ENCODE measurements around the gene SEC31B. TPM values are rescaled to one million over a fixed set of nuclear protein-coding genes. Genes with fewer than 3 reads are reported as not detected.
A peak's percentile ranks its signal among the peaks of the same experiment; 100 is the strongest.

The SEC31B gene
- total and polyA plus RNA-seq, 9 of the 15 experiments (the other 6 are each of a cell fraction or from before 2014, with no cell fraction given) = 0.91 to 7.0 (median 2.4) TPM

- TF ChIP-seq CBX1 (IDR thresholded peaks at IDR 0.05; ENCODE audit: low read depth) = no peak
- TF ChIP-seq, protein P1, sequence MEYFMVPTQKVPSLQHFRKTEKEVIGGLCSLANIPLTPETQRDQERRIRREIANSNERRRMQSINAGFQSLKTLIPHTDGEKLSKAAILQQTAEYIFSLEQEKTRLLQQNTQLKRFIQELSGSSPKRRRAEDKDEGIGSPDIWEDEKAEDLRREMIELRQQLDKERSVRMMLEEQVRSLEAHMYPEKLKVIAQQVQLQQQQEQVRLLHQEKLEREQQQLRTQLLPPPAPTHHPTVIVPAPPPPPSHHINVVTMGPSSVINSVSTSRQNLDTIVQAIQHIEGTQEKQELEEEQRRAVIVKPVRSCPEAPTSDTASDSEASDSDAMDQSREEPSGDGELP (CRISPR knock-in tag; IDR thresholded peaks at IDR 0.05; ENCODE audit: borderline replicate concordance) = peak; percentile 70
- TF ChIP-seq GTF2B (IDR thresholded peaks at IDR 0.05; ENCODE audit: extremely low read depth, insufficient read length) = no peak
- TF ChIP-seq FOXJ2 (tag; IDR thresholded peaks at IDR 0.05) = no peak
- TF ChIP-seq SMARCA4 (IDR thresholded peaks at IDR 0.05) = no peak
- 0 out of 2 replicates have a peak, but pooled peaks have one; percentile 16 for TF ChIP-seq NFIC (IDR thresholded peaks at IDR 0.05)
- no peak for TF ChIP-seq XRCC3 (IDR thresholded peaks at IDR 0.05)
- no peak for TF ChIP-seq GATAD2B (IDR thresholded peaks at IDR 0.05; ENCODE audit: borderline replicate concordance)
- TF ChIP-seq SMARCE1 (IDR thresholded peaks at IDR 0.05) = no peak
- TF ChIP-seq ZNF143 (CRISPR knock-in tag; IDR thresholded peaks at IDR 0.05) = no peak
- TF ChIP-seq, protein P2, sequence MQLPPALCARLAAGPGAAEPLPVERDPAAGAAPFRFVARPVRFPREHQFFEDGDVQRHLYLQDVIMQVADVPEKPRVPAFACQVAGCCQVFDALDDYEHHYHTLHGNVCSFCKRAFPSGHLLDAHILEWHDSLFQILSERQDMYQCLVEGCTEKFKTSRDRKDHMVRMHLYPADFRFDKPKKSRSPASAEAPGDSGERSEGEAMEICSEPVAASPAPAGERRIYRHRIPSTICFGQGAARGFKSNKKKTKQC (CRISPR knock-in tag; IDR thresholded peaks at IDR 0.05) = no peak
Measured at GRCh38 chr10:100516847-100517246, 2.8 kb downstream of the SEC31B start (continued).
